Lower leg skin (tissue), 3 donors: Measurements from ENCODE around the gene SAPCD1.

ENCODE experiments used
- CTCF ChIP-seq, 3 donors: fragments of 450-650 bp; IDR thresholded peaks; one replicate each; pipeline ENCODE4 v1.5.1; 2016; ENCODE audit warnings: antibody characterized with exemption in 3 of 3, mild to moderate bottlenecking in 3 of 3, moderate library complexity in 2 of 3
- POLR2A ChIP-seq, 2 donors: fragments of 450-650 bp; IDR thresholded peaks; one replicate each; pipeline ENCODE4 v1.6.1; 2016 to 2017; ENCODE audit warnings: antibody characterized with exemption in 2 of 2, mild to moderate bottlenecking in 1 of 2, moderate library complexity in 1 of 2

GRCh38 chr6:31728767-31729514 lies 33.5 kb upstream of the SAPCD1 start, which contains the start of gene DDAH2:
- TF ChIP-seq CTCF (IDR thresholded peaks at IDR 0.05) (no peak), POLR2A (IDR thresholded peaks at IDR 0.05) (no peak)
